GM13976 (cell line): ENCODE data around the gene PSMB10.

Experiments used
- DNase-seq: peaks from one replicate; pipeline ENCODE4 v3.0.0; 2012; ENCODE audit warnings: low spot score
- CTCF ChIP-seq: IDR thresholded peaks from 2 replicates; pipeline ENCODE4 v1.5.1; 2012; ENCODE audit warnings: borderline replicate concordance, mild to moderate bottlenecking; ENCODE audit not compliant: insufficient read depth; ENCODE audit errors: extremely low read depth, missing control alignments, control extremely low read depth
- in situ Hi-C: fragments of 300-500 bp; cut with MboI; formaldehyde crosslinking; loops from one replicate; pipeline ENCODE4 v1.12.0; 2022; ENCODE audit warnings: low sequenced_read_pairs, mixed read lengths, inconsistent platforms; ENCODE audit not compliant: unreplicated experiment

PSMB10 gene

GRCh38 chr16:67924140-67924906 lies 12.3 kb downstream of the PSMB10 start:
- in situ Hi-C loops = loop anchor here (10.0 kb wide), 1 partner anchor 250 kb away; no protein-coding TSS in a partner anchor
- DNase-seq = no peak
- TF ChIP-seq CTCF = no peak

- no peak for TF ChIP-seq CTCF
- no peak for DNase-seq
- in situ Hi-C loops = loop anchor here (10.0 kb wide), 1 partner anchor 249 kb away; no protein-coding TSS in a partner anchor
Measured at GRCh38 chr16:67923414-67924116, 13.1 kb downstream of the PSMB10 start.

GRCh38 chr16:67922740-67923139 lies 13.9 kb downstream of the PSMB10 start:
- in situ Hi-C loops = loop anchor here (10.0 kb wide), 1 partner anchor 248 kb away; no protein-coding TSS in a partner anchor
- no peak for TF ChIP-seq CTCF
- no peak for DNase-seq

GRCh38 chr16:67922221-67922620 lies 14.4 kb downstream of the PSMB10 start:
- in situ Hi-C loops = loop anchor here (10.0 kb wide), 1 partner anchor 247 kb away; no protein-coding TSS in a partner anchor

GRCh38 chr16:67919622-67920221 lies 16.9 kb downstream of the PSMB10 start:
- in situ Hi-C loops = loop anchor here (10.0 kb wide), 1 partner anchor 245 kb away; no protein-coding TSS in a partner anchor
- DNase-seq = no peak
- no peak for TF ChIP-seq CTCF

More at GRCh38 chr16:67922221-67922620, 14.4 kb downstream of the PSMB10 start:
- TF ChIP-seq CTCF = no peak
- no peak for DNase-seq

GRCh38 chr16:67917852-67918236 lies 18.8 kb downstream of the PSMB10 start:
- TF ChIP-seq CTCF = no peak
- no peak for DNase-seq
- in situ Hi-C loops = no loop called here
